Epithelial cell of esophagus (primary cell): ENCODE results near the gene CORO1C.

Experiments used
- DNase-seq: peaks from one replicate; pipeline ENCODE4 v3.0.0; 2010; ENCODE audit warnings: low read depth
- H3K4me3 ChIP-seq: 2 replicates; pipeline ENCODE4 v1.5.1; 2011; ENCODE audit warnings: mild to moderate bottlenecking, low read length, control low read depth
- CTCF ChIP-seq: IDR thresholded peaks from 2 replicates; pipeline ENCODE4 v1.5.1; 2011; ENCODE audit warnings: low read depth, mild to moderate bottlenecking, low read length, control low read depth, inconsistent platforms; ENCODE audit not compliant: insufficient read depth; ENCODE audit errors: missing control alignments

CORO1C gene

GRCh38 chr12:108611884-108612415 is 119.4 kb downstream of the CORO1C start:
- TF ChIP-seq CTCF = peak; percentile 19
- H3K4me3 ChIP-seq = no peak overlapping the region
- peak; percentile 87 for DNase-seq

- H3K4me3 ChIP-seq = no peak overlapping the region
- TF ChIP-seq CTCF = no peak
- DNase-seq = no peak
These were observed 120.3 kb downstream of the CORO1C start for GRCh38 chr12:108610856-108611605.

- no peak overlapping the region for H3K4me3 ChIP-seq
- no peak for TF ChIP-seq CTCF
- DNase-seq = no peak
These were observed 120.9 kb downstream of the CORO1C start for GRCh38 chr12:108610336-108610815.

GRCh38 chr12:108609537-108610335 is 121.6 kb downstream of the CORO1C start:
- DNase-seq = no peak
- H3K4me3 ChIP-seq = no peak overlapping the region
- TF ChIP-seq CTCF = no peak

GRCh38 chr12:108608616-108609015 is 122.7 kb downstream of the CORO1C start:
- no peak for DNase-seq
- no peak for TF ChIP-seq CTCF
- H3K4me3 ChIP-seq = no peak overlapping the region

- no peak for TF ChIP-seq CTCF
- no peak for DNase-seq
- H3K4me3 ChIP-seq = no peak overlapping the region
These were observed 123.2 kb downstream of the CORO1C start for GRCh38 chr12:108607981-108608600.
